NCI-H2171 treated with DMSO at 0.1 percent for 48 hours (cell line): ENCODE measurements around the gene ALPP.
"Not testable (repeated sequence)": the region's sequence is repeated elsewhere in the genome, so short reads cannot be mapped to it uniquely, and the experiment has no call there.

ENCODE experiments used
- DNase-seq: peaks from one replicate; lab custom pipeline; 2025; lab: John Stamatoyannopoulos, UW

ALPP gene

DNA sequence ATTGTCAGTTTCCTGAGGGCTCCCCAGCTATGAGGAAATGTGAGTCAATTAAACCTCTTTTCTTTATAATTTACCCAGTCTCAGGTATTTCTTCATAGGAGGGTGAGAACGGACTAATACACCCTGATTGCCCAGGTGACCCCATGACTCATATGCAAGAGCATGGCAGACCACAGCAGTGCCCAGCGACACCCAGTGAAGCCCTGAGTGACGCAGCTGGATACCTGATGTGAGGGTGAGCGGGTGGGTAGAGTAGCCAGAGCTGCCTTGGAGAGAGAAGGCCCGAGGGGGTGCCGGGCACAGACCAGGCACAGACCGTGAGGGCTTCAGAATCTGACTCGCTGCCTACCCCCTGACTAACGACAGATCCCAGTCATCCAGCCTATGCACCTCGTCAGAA lies 43.5 kb downstream of the ALPP start:
- no peak for DNase-seq

DNA sequence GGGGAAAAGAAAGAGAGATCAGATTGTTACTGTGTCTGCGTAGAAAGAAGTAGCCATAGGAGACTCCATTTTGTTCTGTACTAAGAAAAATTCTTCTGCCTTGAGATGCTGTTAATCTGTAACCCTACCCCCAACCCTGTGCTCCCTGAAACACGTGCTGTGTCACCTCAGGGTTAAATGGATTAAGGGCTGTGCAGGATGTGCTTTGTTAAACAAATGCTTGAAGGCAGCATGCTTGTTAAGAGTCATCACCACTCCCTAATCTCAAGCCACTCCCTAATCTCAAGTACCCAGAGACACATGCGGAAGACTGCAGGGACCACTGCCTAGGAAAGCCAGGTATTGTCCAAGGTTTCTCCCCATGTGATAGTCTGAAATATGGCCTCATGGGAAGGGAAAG lies 44.4 kb downstream of the ALPP start:
- not testable (repeated sequence) for DNase-seq

DNA sequence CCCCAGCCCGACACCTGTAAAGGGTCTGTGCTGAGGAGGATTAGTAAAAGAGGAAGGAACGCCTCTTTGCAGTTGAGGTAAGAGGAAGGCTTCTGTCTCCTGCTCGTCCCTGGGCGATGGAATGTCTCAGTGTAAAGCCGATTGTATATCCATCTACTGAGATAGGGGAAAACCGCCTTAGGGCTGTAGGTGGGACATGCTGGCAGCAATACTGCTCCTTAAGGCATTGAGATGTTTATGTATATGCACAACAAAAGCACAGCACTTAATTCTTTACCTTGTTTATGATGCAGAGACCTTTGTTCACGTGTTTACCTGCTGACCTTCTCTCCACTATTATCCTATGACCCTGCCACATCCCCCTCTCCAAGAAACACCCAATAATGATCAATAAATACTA lies 44.9 kb downstream of the ALPP start:
- DNase-seq = not testable (repeated sequence)

DNA sequence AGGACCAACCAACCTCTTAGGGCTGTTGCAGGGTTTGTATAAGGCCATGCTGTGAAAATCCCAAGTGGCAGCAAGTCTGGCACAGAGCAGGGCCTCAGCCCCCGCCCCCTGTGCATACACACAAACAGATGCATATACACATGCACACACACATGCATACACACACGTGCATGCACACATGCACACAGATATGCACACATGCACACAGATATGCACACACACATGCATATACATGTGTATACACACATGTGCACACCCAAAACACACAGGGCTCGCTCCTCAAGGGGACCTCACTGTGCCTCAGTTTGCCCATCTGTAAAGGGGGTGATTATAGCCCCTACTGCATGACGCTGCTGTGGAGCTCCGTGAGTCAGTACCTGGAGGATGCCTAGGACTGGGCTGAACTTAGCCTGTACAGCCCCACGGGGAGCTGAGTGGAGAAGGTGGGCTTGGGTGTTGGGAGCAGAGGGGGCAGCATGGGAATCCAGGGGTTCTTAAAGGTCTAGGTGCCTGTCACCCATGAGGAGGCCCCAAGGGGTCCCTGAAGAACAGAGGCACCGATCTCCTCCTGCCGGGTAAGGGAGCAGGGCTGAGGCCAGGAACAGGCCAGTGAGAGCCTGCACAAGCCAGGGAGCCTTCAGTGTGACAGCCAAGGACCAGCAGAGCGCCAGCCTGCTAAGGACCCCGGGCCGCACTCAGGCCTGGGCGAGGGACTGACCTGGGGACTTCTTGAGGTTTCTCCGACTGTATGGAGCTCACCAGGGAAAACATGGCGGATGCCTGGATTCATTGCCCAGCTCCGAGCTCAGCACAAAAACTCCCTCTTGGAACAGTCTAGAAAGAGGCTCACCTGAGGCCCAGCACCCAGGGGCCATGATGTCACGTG lies 53.4 kb downstream of the ALPP start:
- no peak for DNase-seq
